Vagina (tissue), 2 donors: ENCODE results near the gene FAM9A.

Source experiments
- POLR2A ChIP-seq, 2 donors: fragments of 450-650 bp; IDR thresholded peaks; one replicate each; pipeline ENCODE4 v1.6.1; 2017; ENCODE audit warnings: antibody characterized with exemption in 2 of 2, mild to moderate bottlenecking in 2 of 2, moderate library complexity in 2 of 2
- TF ChIP-seq, protein P1 (sequence below), 3 experiments: fragments of 450-650 bp in 2 of 3; fragments of 200-600 bp in 1 of 3; sonication (generic) in 1 of 3; IDR thresholded peaks; one replicate each; pipeline ENCODE4 v1.5.1; 2017 to 2019; ENCODE audit warnings: antibody characterized with exemption in 3 of 3, mild to moderate bottlenecking in 2 of 3, moderate library complexity in 2 of 3

DNA sequence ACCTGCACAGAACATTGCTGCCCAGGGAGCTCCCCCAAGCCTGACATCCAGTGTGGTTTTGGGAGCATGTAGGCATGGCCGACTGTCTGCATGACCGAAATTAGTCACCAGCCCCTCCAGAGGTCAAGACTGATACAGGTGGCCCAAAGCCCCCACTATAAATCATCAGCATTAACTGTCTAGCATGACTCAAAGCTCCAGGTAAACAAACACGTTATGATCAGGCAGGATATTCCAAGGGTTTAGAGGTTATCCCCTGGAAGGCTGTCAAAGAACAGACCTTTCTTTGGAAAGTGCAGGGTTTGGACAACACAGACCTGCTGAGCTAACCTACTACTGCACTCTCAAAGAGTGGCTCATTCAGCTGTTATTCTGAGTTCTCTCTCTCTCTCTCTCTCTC lies 2.1 kb upstream of the FAM9A start:
- TF ChIP-seq POLR2A (IDR thresholded peaks at IDR 0.05) = no peak
- TF ChIP-seq, protein P1, sequence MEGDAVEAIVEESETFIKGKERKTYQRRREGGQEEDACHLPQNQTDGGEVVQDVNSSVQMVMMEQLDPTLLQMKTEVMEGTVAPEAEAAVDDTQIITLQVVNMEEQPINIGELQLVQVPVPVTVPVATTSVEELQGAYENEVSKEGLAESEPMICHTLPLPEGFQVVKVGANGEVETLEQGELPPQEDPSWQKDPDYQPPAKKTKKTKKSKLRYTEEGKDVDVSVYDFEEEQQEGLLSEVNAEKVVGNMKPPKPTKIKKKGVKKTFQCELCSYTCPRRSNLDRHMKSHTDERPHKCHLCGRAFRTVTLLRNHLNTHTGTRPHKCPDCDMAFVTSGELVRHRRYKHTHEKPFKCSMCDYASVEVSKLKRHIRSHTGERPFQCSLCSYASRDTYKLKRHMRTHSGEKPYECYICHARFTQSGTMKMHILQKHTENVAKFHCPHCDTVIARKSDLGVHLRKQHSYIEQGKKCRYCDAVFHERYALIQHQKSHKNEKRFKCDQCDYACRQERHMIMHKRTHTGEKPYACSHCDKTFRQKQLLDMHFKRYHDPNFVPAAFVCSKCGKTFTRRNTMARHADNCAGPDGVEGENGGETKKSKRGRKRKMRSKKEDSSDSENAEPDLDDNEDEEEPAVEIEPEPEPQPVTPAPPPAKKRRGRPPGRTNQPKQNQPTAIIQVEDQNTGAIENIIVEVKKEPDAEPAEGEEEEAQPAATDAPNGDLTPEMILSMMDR (IDR thresholded peaks at IDR 0.05) = no peak
